ENCODE data around the gene DMKN. TPM values are rescaled to one million over a fixed set of nuclear protein-coding genes. Genes with fewer than 3 reads are reported as not detected.

DMKN gene
- total and polyA plus RNA-seq, 12 donors, result 2.0 to 32.2 (median 8.0) TPM

GRCh38 chr19:35522745-35523327, 9.4 kb upstream of the DMKN start:
- no peak for ATAC-seq
- WGBS, 2 donors, result 82 to 91% methylated on average over 12 of the region's 12 CpGs
- intact Hi-C loops (cut with DNase I), result no loop called here

GRCh38 chr19:35521124-35521743, 7.8 kb upstream of the DMKN start:
- no peaks in the 10 kb centered on the region for H3K4me1 ChIP-seq
- intact Hi-C loops (cut with DNase I), result no loop called here
- ATAC-seq (no peak), DNase-seq (no peak)
- H3K27me3 ChIP-seq, result peaks cover 0 to 37% (median 24%) of the 10 kb centered on the region in 7 donors
- no peak overlapping the region for H3K27ac ChIP-seq
- no peak overlapping the region for H3K4me3 ChIP-seq
- no peaks in the 10 kb centered on the region for H3K9me3 ChIP-seq
- WGBS, 2 donors, result 62 to 68% methylated on average over 16 of the region's 16 CpGs
- H3K36me3 ChIP-seq, result no peaks in the 10 kb centered on the region
- no peak for TF ChIP-seq CTCF (IDR thresholded peaks at IDR 0.05)

More at GRCh38 chr19:35522745-35523327, 9.4 kb upstream of the DMKN start:
- no peaks in the 10 kb centered on the region for H3K36me3 ChIP-seq
- H3K27ac ChIP-seq, result no peak overlapping the region
- no peak for DNase-seq
- no peaks in the 10 kb centered on the region for H3K4me1 ChIP-seq
- H3K27me3 ChIP-seq, result peaks cover 0 to 53% (median 32%) of the 10 kb centered on the region in 7 donors
- H3K4me3 ChIP-seq, result no peak overlapping the region
- no peaks in the 10 kb centered on the region for H3K9me3 ChIP-seq
- no peak for TF ChIP-seq CTCF (IDR thresholded peaks at IDR 0.05)

GRCh38 chr19:35519291-35519690, 5.8 kb upstream of the DMKN start:
- no peak for ATAC-seq
- H3K27me3 ChIP-seq, result peaks cover 0 to 24% (median 17%) of the 10 kb centered on the region in 7 donors
- no peak for TF ChIP-seq CTCF (IDR thresholded peaks at IDR 0.05)
- no peaks in the 10 kb centered on the region for H3K9me3 ChIP-seq
- no peak overlapping the region for H3K27ac ChIP-seq
- H3K36me3 ChIP-seq, result no peaks in the 10 kb centered on the region
- 70 to 80% methylated on average over 7 of the region's 7 CpGs for WGBS, 2 donors
- DNase-seq, result no peak
- no peak overlapping the region for H3K4me3 ChIP-seq
- no peaks in the 10 kb centered on the region for H3K4me1 ChIP-seq
- intact Hi-C loops (cut with DNase I), result no loop called here

GRCh38 chr19:35518313-35518712, 4.9 kb upstream of the DMKN start:
- ATAC-seq, result no peak
- DNase-seq, result no peak
- TF ChIP-seq CTCF (IDR thresholded peaks at IDR 0.05), result no peak
- Histone ChIP-seq H3K27me3 (peaks cover 0 to 24% (median 17%) of the 10 kb centered on the region in 7 donors), H3K4me1 (no peaks in the 10 kb centered on the region), H3K9me3 (no peaks in the 10 kb centered on the region), H3K27ac (no peak overlapping the region), H3K4me3 (no peak overlapping the region), H3K36me3 (no peaks in the 10 kb centered on the region)
- 36 to 39% methylated on average over 6 of the region's 6 CpGs for WGBS, 2 donors
- intact Hi-C loops (cut with DNase I), result no loop called here

Measured in heart right ventricle (tissue), 16 donors.